ENCODE data around the gene ZNF32.

ZNF32 gene

GRCh38 chr10:43598446-43598845 lies 50.2 kb downstream of the ZNF32 start:
- no peaks in the 10 kb centered on the region for H3K79me1 ChIP-seq (ENCODE audit: low read depth, low read length)

DNA sequence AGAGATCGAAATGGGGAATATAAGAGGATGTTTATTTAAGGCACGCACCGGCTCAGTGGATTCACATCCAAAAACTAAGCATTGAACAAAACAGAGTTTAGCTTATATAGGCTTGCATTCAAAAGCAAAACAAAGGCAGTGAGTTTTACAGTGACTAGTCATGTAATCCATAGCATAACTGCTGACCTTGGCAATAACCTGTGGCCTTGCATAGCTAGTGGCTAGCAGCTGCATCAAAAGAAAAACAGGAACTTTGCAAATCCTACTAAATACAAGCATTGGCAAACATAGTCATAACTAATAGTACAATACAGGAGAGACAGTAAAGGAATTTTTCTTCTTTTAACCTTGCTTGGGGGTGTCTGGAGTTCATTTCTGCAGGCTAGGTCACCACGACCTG lies 52.1 kb downstream of the ZNF32 start:
- Histone ChIP-seq H3K4me1 (ENCODE audit: control insufficient read depth in 2 of 2, insufficient read depth in 1 of 2, low read depth in 1 of 2, low read length in 2 of 2) (no peaks in the 10 kb centered on the region), H3K14ac (ENCODE audit: low read length) (no peak overlapping the region), H2BK15ac (ENCODE audit: low read length) (no peak overlapping the region), H2BK120ac (ENCODE audit: low read depth, low read length) (no peak overlapping the region), H2AFZ (ENCODE audit: low read length) (no peak overlapping the region), H2AK5ac (ENCODE audit: low read depth, low read length) (no peak overlapping the region), H2BK5ac (ENCODE audit: low read length) (no peak overlapping the region), H3K4ac (ENCODE audit: low read length) (no peak overlapping the region), H3K18ac (ENCODE audit: low read length) (no peak overlapping the region), H3K27me3 (ENCODE audit: control insufficient read depth in 3 of 3, insufficient read depth in 3 of 3, low read depth in 1 of 3, low read length in 3 of 3) (peaks cover 0 to 14% (median 0%) of the 10 kb centered on the region in 3 experiments), H3K36me3 (replicated peaks in 1 of 2; ENCODE audit: control insufficient read depth in 2 of 2, insufficient read depth in 2 of 2, low read length in 2 of 2) (no peaks in the 10 kb centered on the region), H4K91ac (ENCODE audit: low read depth, low read length, poor library complexity) (no peak overlapping the region), H2BK12ac (ENCODE audit: low read length) (no peak overlapping the region), H3K4me2 (ENCODE audit: insufficient read depth, low read length, poor library complexity, severe bottlenecking) (no peak overlapping the region), H3K79me1 (ENCODE audit: low read depth, low read length) (no peaks in the 10 kb centered on the region), H3K9me3 (replicated peaks in 1 of 2; ENCODE audit: control insufficient read depth in 2 of 2, insufficient read depth in 1 of 2, low read depth in 1 of 2, low read length in 2 of 2) (peaks cover 6 to 8% of the 10 kb centered on the region in 2 donors), H3K23ac (ENCODE audit: low read depth, low read length, poor library complexity) (no peak overlapping the region), H3K4me3 (ENCODE audit: low read length in 2 of 2) (no peak overlapping the region), H3K9ac (ENCODE audit: low read depth, low read length, poor library complexity) (no peak overlapping the region), H3K27ac (replicated peaks; ENCODE audit: low read length) (no peak overlapping the region), H4K8ac (ENCODE audit: low read depth, low read length) (no peak overlapping the region)
- no CpG with 5 or more reads among the region's 4 CpGs for WGBS, 2 donors (ENCODE audit: extremely low coverage in 2 of 2, insufficient read length in 2 of 2, insufficient replicate concordance in 1 of 2)
- no peak for DNase-seq (ENCODE audit: low spot score)

More at GRCh38 chr10:43598446-43598845, 50.2 kb downstream of the ZNF32 start:
- peaks cover 0 to 7% of the 10 kb centered on the region in 2 donors for H3K9me3 ChIP-seq (replicated peaks in 1 of 2; ENCODE audit: control insufficient read depth in 2 of 2, insufficient read depth in 1 of 2, low read depth in 1 of 2, low read length in 2 of 2)
- no peak overlapping the region for H3K23ac ChIP-seq (ENCODE audit: low read depth, low read length, poor library complexity)
- H3K4ac ChIP-seq (ENCODE audit: low read length), result no peak overlapping the region
- H3K9ac ChIP-seq (ENCODE audit: low read depth, low read length, poor library complexity), result no peak overlapping the region
- no peak overlapping the region for H2BK15ac ChIP-seq (ENCODE audit: low read length)
- H3K18ac ChIP-seq (ENCODE audit: low read length), result no peak overlapping the region
- no peak overlapping the region for H4K91ac ChIP-seq (ENCODE audit: low read depth, low read length, poor library complexity)
- peaks cover 0 to 3% (median 0%) of the 10 kb centered on the region in 3 experiments for H3K27me3 ChIP-seq (ENCODE audit: control insufficient read depth in 3 of 3, insufficient read depth in 3 of 3, low read depth in 1 of 3, low read length in 3 of 3)
- H4K8ac ChIP-seq (ENCODE audit: low read depth, low read length), result no peak overlapping the region
- H2BK120ac ChIP-seq (ENCODE audit: low read depth, low read length), result no peak overlapping the region
- no peak overlapping the region for H2AK5ac ChIP-seq (ENCODE audit: low read depth, low read length)
- H3K36me3 ChIP-seq (replicated peaks in 1 of 2; ENCODE audit: control insufficient read depth in 2 of 2, insufficient read depth in 2 of 2, low read length in 2 of 2), result no peaks in the 10 kb centered on the region
- peak overlapping the region; percentile 84 for H3K14ac ChIP-seq (ENCODE audit: low read length)
- H3K4me1 ChIP-seq (ENCODE audit: control insufficient read depth in 2 of 2, insufficient read depth in 1 of 2, low read depth in 1 of 2, low read length in 2 of 2), result no peaks in the 10 kb centered on the region
- H2AFZ ChIP-seq (ENCODE audit: low read length), result no peak overlapping the region
- H2BK12ac ChIP-seq (ENCODE audit: low read length), result no peak overlapping the region
- H3K4me3 ChIP-seq (ENCODE audit: low read length in 2 of 2), result peak overlapping the region in 1 of 2 donors; percentile 54
- WGBS, 2 donors (ENCODE audit: extremely low coverage in 2 of 2, insufficient read length in 2 of 2, insufficient replicate concordance in 1 of 2), result no CpG with 5 or more reads among the region's 2 CpGs
- no peak overlapping the region for H2BK5ac ChIP-seq (ENCODE audit: low read length)
- no peak overlapping the region for H3K27ac ChIP-seq (replicated peaks; ENCODE audit: low read length)
- DNase-seq (ENCODE audit: low spot score), result no peak
- no peak overlapping the region for H3K4me2 ChIP-seq (ENCODE audit: insufficient read depth, low read length, poor library complexity, severe bottlenecking)

DNA sequence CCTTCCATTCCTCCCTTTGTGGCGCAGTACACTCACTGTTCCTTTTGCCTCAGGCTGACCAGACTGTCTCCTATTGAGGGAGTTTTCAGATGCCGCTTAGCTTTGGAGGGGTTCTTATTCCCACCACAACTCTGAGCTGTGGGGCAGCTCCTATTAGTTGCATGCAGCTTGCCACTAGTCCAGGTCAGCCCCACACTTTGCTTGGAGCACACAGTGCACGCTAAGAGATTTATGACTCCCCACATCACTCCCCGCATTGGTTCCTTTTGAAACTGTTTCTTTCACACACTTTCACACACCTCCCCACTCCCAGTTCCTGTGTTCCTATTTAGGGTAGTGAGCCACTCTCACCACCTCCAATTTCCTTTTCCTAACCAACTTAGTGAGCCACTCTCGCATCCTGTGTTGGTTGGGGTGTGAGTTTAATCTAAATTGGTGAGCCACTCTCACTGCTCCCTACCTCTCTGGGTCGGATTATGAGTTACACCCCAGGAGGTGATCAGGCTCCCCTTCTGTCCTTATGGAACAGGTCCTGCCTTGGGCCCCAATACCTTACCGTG lies 52.9 kb downstream of the ZNF32 start:
- no peak overlapping the region for H3K27ac ChIP-seq (replicated peaks; ENCODE audit: low read length)
- no peak overlapping the region for H4K91ac ChIP-seq (ENCODE audit: low read depth, low read length, poor library complexity)
- H3K27me3 ChIP-seq (ENCODE audit: control insufficient read depth in 3 of 3, insufficient read depth in 3 of 3, low read depth in 1 of 3, low read length in 3 of 3), result peaks cover 0 to 14% (median 0%) of the 10 kb centered on the region in 3 experiments
- peaks cover 8 to 9% of the 10 kb centered on the region in 2 donors for H3K9me3 ChIP-seq (replicated peaks in 1 of 2; ENCODE audit: control insufficient read depth in 2 of 2, insufficient read depth in 1 of 2, low read depth in 1 of 2, low read length in 2 of 2)
- H3K18ac ChIP-seq (ENCODE audit: low read length), result no peak overlapping the region
- H3K79me1 ChIP-seq (ENCODE audit: low read depth, low read length), result no peaks in the 10 kb centered on the region
- no peak overlapping the region for H3K4me3 ChIP-seq (ENCODE audit: low read length in 2 of 2)
- H3K23ac ChIP-seq (ENCODE audit: low read depth, low read length, poor library complexity), result no peak overlapping the region
- H3K4ac ChIP-seq (ENCODE audit: low read length), result no peak overlapping the region
- no peak overlapping the region for H3K4me2 ChIP-seq (ENCODE audit: insufficient read depth, low read length, poor library complexity, severe bottlenecking)
- no peak overlapping the region for H4K8ac ChIP-seq (ENCODE audit: low read depth, low read length)
- no peaks in the 10 kb centered on the region for H3K36me3 ChIP-seq (replicated peaks in 1 of 2; ENCODE audit: control insufficient read depth in 2 of 2, insufficient read depth in 2 of 2, low read length in 2 of 2)
- peak overlapping the region; percentile 72 for H2AFZ ChIP-seq (ENCODE audit: low read length)
- no peak overlapping the region for H3K9ac ChIP-seq (ENCODE audit: low read depth, low read length, poor library complexity)
- WGBS, 2 donors (ENCODE audit: extremely low coverage in 2 of 2, insufficient read length in 2 of 2, insufficient replicate concordance in 1 of 2), result no CpG with 5 or more reads among the region's 7 CpGs
- H2BK12ac ChIP-seq (ENCODE audit: low read length), result no peak overlapping the region
- H2BK120ac ChIP-seq (ENCODE audit: low read depth, low read length), result no peak overlapping the region
- H2BK15ac ChIP-seq (ENCODE audit: low read length), result no peak overlapping the region
- no peak overlapping the region for H3K14ac ChIP-seq (ENCODE audit: low read length)
- no peak for DNase-seq (ENCODE audit: low spot score)
- no peak overlapping the region for H2BK5ac ChIP-seq (ENCODE audit: low read length)
- H2AK5ac ChIP-seq (ENCODE audit: low read depth, low read length), result no peak overlapping the region
- H3K4me1 ChIP-seq (ENCODE audit: control insufficient read depth in 2 of 2, insufficient read depth in 1 of 2, low read depth in 1 of 2, low read length in 2 of 2), result no peaks in the 10 kb centered on the region

- Histone ChIP-seq H3K4ac (ENCODE audit: low read length) (no peak overlapping the region), H3K4me1 (ENCODE audit: control insufficient read depth in 2 of 2, insufficient read depth in 1 of 2, low read depth in 1 of 2, low read length in 2 of 2) (no peaks in the 10 kb centered on the region), H3K14ac (ENCODE audit: low read length) (no peak overlapping the region), H3K4me2 (ENCODE audit: insufficient read depth, low read length, poor library complexity, severe bottlenecking) (no peak overlapping the region), H3K79me1 (ENCODE audit: low read depth, low read length) (no peaks in the 10 kb centered on the region), H2AFZ (ENCODE audit: low read length) (peak overlapping the region; percentile 72), H2BK5ac (ENCODE audit: low read length) (no peak overlapping the region), H4K8ac (ENCODE audit: low read depth, low read length) (no peak overlapping the region), H2BK120ac (ENCODE audit: low read depth, low read length) (no peak overlapping the region), H4K91ac (ENCODE audit: low read depth, low read length, poor library complexity) (no peak overlapping the region), H2BK12ac (ENCODE audit: low read length) (no peak overlapping the region), H3K36me3 (replicated peaks in 1 of 2; ENCODE audit: control insufficient read depth in 2 of 2, insufficient read depth in 2 of 2, low read length in 2 of 2) (no peaks in the 10 kb centered on the region), H3K27me3 (ENCODE audit: control insufficient read depth in 3 of 3, insufficient read depth in 3 of 3, low read depth in 1 of 3, low read length in 3 of 3) (peaks cover 0 to 14% (median 0%) of the 10 kb centered on the region in 3 experiments), H3K27ac (replicated peaks; ENCODE audit: low read length) (no peak overlapping the region), H3K9ac (ENCODE audit: low read depth, low read length, poor library complexity) (no peak overlapping the region), H3K9me3 (replicated peaks in 1 of 2; ENCODE audit: control insufficient read depth in 2 of 2, insufficient read depth in 1 of 2, low read depth in 1 of 2, low read length in 2 of 2) (peaks cover 8 to 9% of the 10 kb centered on the region in 2 donors), H3K4me3 (ENCODE audit: low read length in 2 of 2) (no peak overlapping the region), H2BK15ac (ENCODE audit: low read length) (no peak overlapping the region), H2AK5ac (ENCODE audit: low read depth, low read length) (no peak overlapping the region), H3K18ac (ENCODE audit: low read length) (no peak overlapping the region), H3K23ac (ENCODE audit: low read depth, low read length, poor library complexity) (no peak overlapping the region)
- DNase-seq (ENCODE audit: low spot score), result no peak
- no CpG with 5 or more reads among the region's 8 CpGs for WGBS, 2 donors (ENCODE audit: extremely low coverage in 2 of 2, insufficient read length in 2 of 2, insufficient replicate concordance in 1 of 2)
Observed at GRCh38 chr10:43594944-43595589, 53.6 kb downstream of the ZNF32 start.

Data from neuronal stem cell (in vitro differentiated cells).